Measurements from ENCODE around the gene CSTPP1.

DNA sequence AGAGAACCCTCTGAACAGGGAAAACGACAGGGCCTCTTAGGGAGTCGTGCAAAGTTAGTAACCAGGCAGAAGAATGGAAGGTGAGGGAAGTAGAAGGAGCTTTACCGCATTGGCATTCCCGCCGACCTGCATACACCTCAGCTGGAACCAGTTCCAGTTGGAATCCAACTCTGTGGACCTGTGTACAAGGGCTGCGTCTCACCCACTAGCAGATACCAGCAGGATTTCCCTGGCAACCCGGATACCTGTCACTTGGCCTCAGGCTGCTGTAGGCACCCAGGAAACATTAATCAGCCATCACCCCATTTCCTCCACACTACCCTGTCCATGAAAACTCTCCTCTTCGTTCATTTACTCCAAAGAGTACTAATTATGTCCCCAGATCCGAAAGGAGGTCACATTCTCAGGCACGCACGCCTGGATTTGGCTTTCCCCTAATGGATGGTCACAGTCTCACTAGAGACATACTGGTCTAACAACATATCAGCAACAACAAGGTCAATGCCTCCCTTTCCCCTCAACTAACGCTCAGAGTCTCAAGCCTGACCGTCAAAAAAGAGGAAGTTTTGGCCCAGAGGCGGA is 239.3 kb downstream of the CSTPP1 start:
- TF ChIP-seq TAF1 (IDR thresholded peaks at IDR 0.05; ENCODE audit: borderline replicate concordance, insufficient read depth, low read length) (no peak), POLR2AphosphoS5 (IDR thresholded peaks at IDR 0.05; ENCODE audit: low read depth, low read length) (no peak), SIN3A (IDR thresholded peaks at IDR 0.05; ENCODE audit: borderline replicate concordance, insufficient read depth, low read length) (no peak), FOXP2 (optimal IDR thresholded peaks at IDR 0.05; ENCODE audit: borderline replicate concordance, extremely low read depth, extremely low read length, insufficient read depth) (no peak)
- TF ChIP-seq, protein P1, sequence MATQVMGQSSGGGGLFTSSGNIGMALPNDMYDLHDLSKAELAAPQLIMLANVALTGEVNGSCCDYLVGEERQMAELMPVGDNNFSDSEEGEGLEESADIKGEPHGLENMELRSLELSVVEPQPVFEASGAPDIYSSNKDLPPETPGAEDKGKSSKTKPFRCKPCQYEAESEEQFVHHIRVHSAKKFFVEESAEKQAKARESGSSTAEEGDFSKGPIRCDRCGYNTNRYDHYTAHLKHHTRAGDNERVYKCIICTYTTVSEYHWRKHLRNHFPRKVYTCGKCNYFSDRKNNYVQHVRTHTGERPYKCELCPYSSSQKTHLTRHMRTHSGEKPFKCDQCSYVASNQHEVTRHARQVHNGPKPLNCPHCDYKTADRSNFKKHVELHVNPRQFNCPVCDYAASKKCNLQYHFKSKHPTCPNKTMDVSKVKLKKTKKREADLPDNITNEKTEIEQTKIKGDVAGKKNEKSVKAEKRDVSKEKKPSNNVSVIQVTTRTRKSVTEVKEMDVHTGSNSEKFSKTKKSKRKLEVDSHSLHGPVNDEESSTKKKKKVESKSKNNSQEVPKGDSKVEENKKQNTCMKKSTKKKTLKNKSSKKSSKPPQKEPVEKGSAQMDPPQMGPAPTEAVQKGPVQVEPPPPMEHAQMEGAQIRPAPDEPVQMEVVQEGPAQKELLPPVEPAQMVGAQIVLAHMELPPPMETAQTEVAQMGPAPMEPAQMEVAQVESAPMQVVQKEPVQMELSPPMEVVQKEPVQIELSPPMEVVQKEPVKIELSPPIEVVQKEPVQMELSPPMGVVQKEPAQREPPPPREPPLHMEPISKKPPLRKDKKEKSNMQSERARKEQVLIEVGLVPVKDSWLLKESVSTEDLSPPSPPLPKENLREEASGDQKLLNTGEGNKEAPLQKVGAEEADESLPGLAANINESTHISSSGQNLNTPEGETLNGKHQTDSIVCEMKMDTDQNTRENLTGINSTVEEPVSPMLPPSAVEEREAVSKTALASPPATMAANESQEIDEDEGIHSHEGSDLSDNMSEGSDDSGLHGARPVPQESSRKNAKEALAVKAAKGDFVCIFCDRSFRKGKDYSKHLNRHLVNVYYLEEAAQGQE (IDR thresholded peaks at IDR 0.05; ENCODE audit: insufficient read depth in 1 of 2, low read depth in 2 of 2, low read length in 2 of 2), result no peak

All from PFSK-1 (cell line).